ENCODE results near the gene NET1. TPM values are rescaled to one million over a fixed set of nuclear protein-coding genes. Genes with fewer than 3 reads are reported as not detected.
"Not testable (repeated sequence)": the region's sequence is repeated elsewhere in the genome, so short reads cannot be mapped to it uniquely, and the experiment has no call there.

The NET1 gene
- total RNA-seq, 1 donor from 2014 or later = 113 TPM

- Histone ChIP-seq H3K36me3 (ENCODE audit: control insufficient read depth, insufficient read depth, low read length) (no peaks in the 10 kb centered on the region), H3K4me3 (ENCODE audit: low read depth, low read length) (no peak overlapping the region), H3K27me3 (ENCODE audit: control insufficient read depth, insufficient read depth, low read length) (no peaks in the 10 kb centered on the region)
- DNase-seq (ENCODE audit: low read depth) = no peak
- no peak for TF ChIP-seq CTCF (IDR thresholded peaks at IDR 0.05; ENCODE audit: insufficient read depth, low read length, poor library complexity, severe bottlenecking)
Measured at GRCh38 chr10:5470062-5470751, 57.9 kb downstream of the NET1 start.

- DNase-seq (ENCODE audit: low read depth); H3K4me3 ChIP-seq (ENCODE audit: low read depth, low read length); H3K27me3 ChIP-seq (ENCODE audit: control insufficient read depth, insufficient read depth, low read length); H3K36me3 ChIP-seq (ENCODE audit: control insufficient read depth, insufficient read depth, low read length): not testable (repeated sequence)
Measured at GRCh38 chr10:5474642-5475041, 62.3 kb downstream of the NET1 start.

GRCh38 chr10:5475088-5475487, 62.7 kb downstream of the NET1 start:
- H3K36me3 ChIP-seq (ENCODE audit: control insufficient read depth, insufficient read depth, low read length); DNase-seq (ENCODE audit: low read depth); H3K27me3 ChIP-seq (ENCODE audit: control insufficient read depth, insufficient read depth, low read length); H3K4me3 ChIP-seq (ENCODE audit: low read depth, low read length): not testable (repeated sequence)

- not testable (repeated sequence) for DNase-seq (ENCODE audit: low read depth); H3K4me3 ChIP-seq (ENCODE audit: low read depth, low read length); H3K36me3 ChIP-seq (ENCODE audit: control insufficient read depth, insufficient read depth, low read length); H3K27me3 ChIP-seq (ENCODE audit: control insufficient read depth, insufficient read depth, low read length)
Measured at GRCh38 chr10:5475974-5476807, 63.8 kb downstream of the NET1 start.

- no peak for DNase-seq (ENCODE audit: low read depth)
- Histone ChIP-seq H3K36me3 (ENCODE audit: control insufficient read depth, insufficient read depth, low read length) (no peaks in the 10 kb centered on the region), H3K27me3 (ENCODE audit: control insufficient read depth, insufficient read depth, low read length) (no peaks in the 10 kb centered on the region), H3K4me3 (ENCODE audit: low read depth, low read length) (no peak overlapping the region)
- no peak for TF ChIP-seq CTCF (IDR thresholded peaks at IDR 0.05; ENCODE audit: insufficient read depth, low read length, poor library complexity, severe bottlenecking)
Measured at GRCh38 chr10:5476918-5477525, 64.7 kb downstream of the NET1 start.

- no peak for TF ChIP-seq CTCF (IDR thresholded peaks at IDR 0.05; ENCODE audit: insufficient read depth, low read length, poor library complexity, severe bottlenecking)
- no peak overlapping the region for H3K4me3 ChIP-seq (ENCODE audit: low read depth, low read length)
- DNase-seq (ENCODE audit: low read depth) = no peak
- no peaks in the 10 kb centered on the region for H3K27me3 ChIP-seq (ENCODE audit: control insufficient read depth, insufficient read depth, low read length)
- no peaks in the 10 kb centered on the region for H3K36me3 ChIP-seq (ENCODE audit: control insufficient read depth, insufficient read depth, low read length)
Measured at GRCh38 chr10:5477948-5478693, 65.8 kb downstream of the NET1 start.

Data from kidney epithelial cell (primary cell).